GM12891 (cell line): ENCODE data around the gene CTNNA2.

Experiments used
- PAX5 ChIP-seq: IDR thresholded peaks from 2 replicates; pipeline ENCODE4 v1.6.1; 2011; ENCODE audit warnings: low read length, moderate library complexity, mild to moderate bottlenecking; ENCODE audit not compliant: insufficient read depth, severe bottlenecking
- POLR2A ChIP-seq: IDR thresholded peaks from 2 replicates; pipeline ENCODE4 v1.6.1; 2011; ENCODE audit warnings: low read depth, low read length, control low read depth
- POLR2AphosphoS5 ChIP-seq: IDR thresholded peaks from 2 replicates; pipeline ENCODE4 v1.6.1; 2011; ENCODE audit warnings: low read depth, low read length, control low read depth
- POU2F2 ChIP-seq: IDR thresholded peaks from 2 replicates; pipeline ENCODE4 v1.6.1; 2011; ENCODE audit warnings: low read depth, mild to moderate bottlenecking, control low read depth, low read length, moderate library complexity
- SPI1 ChIP-seq: IDR thresholded peaks from 2 replicates; pipeline ENCODE4 v1.6.1; 2011; ENCODE audit warnings: low read depth, low read length, control low read depth
- TAF1 ChIP-seq: IDR thresholded peaks from 2 replicates; pipeline ENCODE4 v1.6.1; 2011; ENCODE audit warnings: low read depth, low read length, control low read depth

DNA sequence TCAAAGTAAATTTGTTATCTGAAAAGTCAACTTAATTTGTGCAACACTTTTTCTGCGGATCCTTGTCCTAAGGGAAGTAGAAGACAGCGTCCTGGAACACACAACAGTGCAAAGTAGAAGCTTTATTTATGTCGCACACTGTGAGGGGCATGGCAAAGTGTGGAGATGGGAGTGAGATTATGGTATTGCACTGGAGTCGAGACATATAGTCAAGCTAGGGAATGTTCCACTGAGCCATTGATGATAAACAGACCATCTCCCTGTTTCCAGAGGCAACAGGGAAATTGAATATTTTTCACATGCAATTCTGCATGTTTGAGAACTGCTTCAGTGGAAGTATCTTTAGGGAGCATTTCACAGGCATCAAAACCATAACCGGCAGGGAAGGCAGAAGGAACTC, 745.5 kb downstream of the CTNNA2 start:
- TF ChIP-seq TAF1 (no peak), POLR2A (no peak), POU2F2 (no peak), POLR2AphosphoS5 (no peak), SPI1 (no peak), PAX5 (no peak)
